A673 (cell line): Measurements from ENCODE around the gene ELOVL6. TPM values are rescaled to one million over a fixed set of nuclear protein-coding genes. Genes with fewer than 3 reads are reported as not detected.

Experiments
- BruUV-seq: library from RNA; stranded (reverse); fragments of 400-500 nt; replicated peaks from 2 replicates; lab custom pipeline; 2021; lab: Mats Ljungman, UMichigan
- CTCF ChIA-PET: fragments of 300-600 bp; sonication (Branson Sonifier 250); formaldehyde crosslinking; loops from one replicate; lab custom pipeline; 2022; ENCODE audit warnings: antibody characterized with exemption; lab: Charles Lee
- POLR2A ChIA-PET: fragments of 300-600 bp; sonication (Branson Sonifier 250); formaldehyde crosslinking; loops from one replicate; lab custom pipeline; 2022; ENCODE audit warnings: antibody characterized with exemption; ENCODE audit not compliant: low non-redundant PET; lab: Charles Lee
- DNase-seq: peaks from one replicate; pipeline ENCODE4 v3.0.0-alpha.2; 2015; ENCODE audit warnings: low spot score
- H3K27ac ChIP-seq: fragments of 200-600 bp; sonication (generic); 2 replicates; pipeline ENCODE4 v1.5.1; 2016; ENCODE audit warnings: mixed run types, low read depth, mild to moderate bottlenecking, mixed read lengths, antibody characterized with exemption, low read length; ENCODE audit not compliant: poor library complexity, severe bottlenecking
- H3K27me3 ChIP-seq: fragments of 200-600 bp; sonication (generic); replicated peaks from 2 replicates; pipeline ENCODE4 v1.6.1; 2017; ENCODE audit warnings: mixed run types, low read depth, mild to moderate bottlenecking, mixed read lengths, antibody characterized with exemption, low read length; ENCODE audit not compliant: insufficient read depth, poor library complexity
- H3K36me3 ChIP-seq: fragments of 200-600 bp; sonication (generic); 2 replicates; pipeline ENCODE4 v1.6.1; 2016; ENCODE audit warnings: mixed run types, mild to moderate bottlenecking, mixed read lengths, antibody characterized with exemption, low read length; ENCODE audit not compliant: insufficient read depth, poor library complexity, severe bottlenecking
- H3K4me1 ChIP-seq: fragments of 200-600 bp; sonication (generic); 2 replicates; pipeline ENCODE4 v1.6.1; 2017; ENCODE audit warnings: mixed run types, mild to moderate bottlenecking, mixed read lengths, antibody characterized with exemption, low read length; ENCODE audit not compliant: insufficient read depth, poor library complexity, severe bottlenecking
- H3K4me3 ChIP-seq: fragments of 200-600 bp; sonication (generic); 2 replicates; pipeline ENCODE4 v1.5.1; 2016; ENCODE audit warnings: low read depth, mixed run types, mild to moderate bottlenecking, mixed read lengths, low read length; ENCODE audit not compliant: poor library complexity, severe bottlenecking
- H3K9me3 ChIP-seq: fragments of 200-600 bp; sonication (generic); 2 replicates; pipeline ENCODE4 v1.6.1; 2016; ENCODE audit warnings: mixed run types, low read depth, mild to moderate bottlenecking, mixed read lengths, antibody characterized with exemption, low read length; ENCODE audit not compliant: poor library complexity, severe bottlenecking
- EZH2 ChIP-seq: fragments of 200-600 bp; sonication (generic); IDR thresholded peaks from 2 replicates; pipeline ENCODE4 v1.6.1; 2017; ENCODE audit warnings: borderline replicate concordance, low read depth, mild to moderate bottlenecking, mixed read lengths, antibody characterized with exemption, low read length; ENCODE audit not compliant: poor library complexity, severe bottlenecking
- intact Hi-C: fragments of 100-400 bp; cut with micrococcal nuclease; formaldehyde crosslinking; loops from one replicate; pipeline ENCODE4 v1.10.0; 2022; ENCODE audit not compliant: unreplicated experiment
- total RNA-seq: library from RNA; stranded (reverse); gene quantifications from 2 replicates; pipeline ENCODE4 v1.2.3, GENCODE V29; 2021
- TF ChIP-seq, protein P1 (sequence below): fragments of 300-800, 200-600 bp; sonication (generic); conservative IDR thresholded peaks from 2 replicates; pipeline ENCODE4 v1.5.1; 2017; ENCODE audit warnings: low read depth, mild to moderate bottlenecking, antibody characterized with exemption, low read length, moderate library complexity, mixed read lengths

Gene ELOVL6
- total RNA-seq, 1 experiment from 2014 or later, result 50.0 TPM

DNA sequence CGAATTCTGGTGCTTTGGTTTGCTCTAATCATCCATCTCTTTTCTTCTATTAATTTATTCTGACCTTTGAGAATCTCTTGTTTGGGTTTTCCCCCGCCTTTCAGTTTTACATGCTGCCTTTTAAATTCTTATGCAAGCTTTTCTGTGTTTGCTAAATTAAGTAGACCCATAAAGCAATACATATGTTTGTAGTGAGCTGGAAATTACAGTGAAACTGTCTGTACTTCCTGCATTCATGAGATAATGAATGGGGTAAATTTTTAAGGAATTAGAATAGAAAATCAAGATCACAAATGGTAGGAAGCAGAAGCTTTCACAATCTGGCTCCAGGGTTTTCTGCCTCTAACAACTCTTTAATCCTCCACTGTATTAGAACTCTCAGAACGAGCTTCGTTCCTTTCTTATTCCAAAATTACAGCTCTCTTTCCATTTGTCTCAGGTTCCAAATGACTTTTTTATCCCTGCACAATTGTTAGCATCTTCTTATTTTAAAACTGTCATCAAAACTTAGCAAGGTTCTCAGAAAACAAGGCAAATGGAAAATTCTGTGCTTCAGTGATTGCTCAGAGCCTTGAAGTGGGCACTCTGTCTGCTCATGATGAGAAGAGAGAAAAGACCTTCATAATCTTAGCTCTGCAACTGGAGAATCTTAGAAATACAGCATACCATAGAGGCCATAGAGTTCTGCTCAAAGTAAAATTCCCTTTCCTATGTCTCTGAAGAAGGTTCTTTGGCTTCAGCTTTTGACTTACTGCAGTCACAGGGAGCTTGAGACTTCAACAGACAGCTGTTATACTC, 177.6 kb downstream of the ELOVL6 start:
- POLR2A ChIA-PET, result no interaction called here
- Histone ChIP-seq H3K27me3 (no peaks in the 10 kb centered on the region), H3K27ac (peak overlapping the region; percentile 47), H3K36me3 (no peaks in the 10 kb centered on the region), H3K4me1 (peaks cover 9% of the 10 kb centered on the region), H3K9me3 (no peaks in the 10 kb centered on the region), H3K4me3 (peak overlapping the region; percentile 11)
- CTCF ChIA-PET, result no interaction called here
- DNase-seq, result no peak
- no TSS peak for BruUV-seq
- intact Hi-C loops, result no loop called here
- TF ChIP-seq, protein P1, sequence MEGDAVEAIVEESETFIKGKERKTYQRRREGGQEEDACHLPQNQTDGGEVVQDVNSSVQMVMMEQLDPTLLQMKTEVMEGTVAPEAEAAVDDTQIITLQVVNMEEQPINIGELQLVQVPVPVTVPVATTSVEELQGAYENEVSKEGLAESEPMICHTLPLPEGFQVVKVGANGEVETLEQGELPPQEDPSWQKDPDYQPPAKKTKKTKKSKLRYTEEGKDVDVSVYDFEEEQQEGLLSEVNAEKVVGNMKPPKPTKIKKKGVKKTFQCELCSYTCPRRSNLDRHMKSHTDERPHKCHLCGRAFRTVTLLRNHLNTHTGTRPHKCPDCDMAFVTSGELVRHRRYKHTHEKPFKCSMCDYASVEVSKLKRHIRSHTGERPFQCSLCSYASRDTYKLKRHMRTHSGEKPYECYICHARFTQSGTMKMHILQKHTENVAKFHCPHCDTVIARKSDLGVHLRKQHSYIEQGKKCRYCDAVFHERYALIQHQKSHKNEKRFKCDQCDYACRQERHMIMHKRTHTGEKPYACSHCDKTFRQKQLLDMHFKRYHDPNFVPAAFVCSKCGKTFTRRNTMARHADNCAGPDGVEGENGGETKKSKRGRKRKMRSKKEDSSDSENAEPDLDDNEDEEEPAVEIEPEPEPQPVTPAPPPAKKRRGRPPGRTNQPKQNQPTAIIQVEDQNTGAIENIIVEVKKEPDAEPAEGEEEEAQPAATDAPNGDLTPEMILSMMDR, result no peak
- no peak for TF ChIP-seq EZH2

DNA sequence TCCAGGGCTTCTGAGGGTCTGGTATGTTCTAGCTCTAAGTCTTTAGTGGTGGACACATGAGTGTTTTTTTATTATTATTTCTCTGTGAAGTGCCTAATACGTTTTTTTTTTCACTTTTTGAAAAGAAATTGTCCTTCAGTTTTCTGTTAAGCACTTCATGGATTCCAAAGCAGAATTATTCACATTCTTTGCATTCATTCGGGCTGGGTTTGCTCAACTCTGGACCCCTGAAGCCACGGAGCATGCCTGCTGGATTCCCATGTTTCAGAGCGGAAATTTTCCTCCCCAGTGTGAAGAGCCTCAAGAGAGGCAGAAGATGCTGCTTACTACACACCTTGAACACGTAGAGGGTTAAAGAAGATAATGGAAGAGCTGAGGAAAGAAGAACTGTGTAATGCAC, 178.3 kb downstream of the ELOVL6 start:
- intact Hi-C loops, result no loop called here
- ChIA-PET POLR2A (no interaction called here), CTCF (interaction anchor here (1.1 kb wide), 1 partner anchor 489 kb away, joined by 3 read pairs; no protein-coding TSS in a partner anchor)
- DNase-seq, result peak; percentile 34
- H3K27ac ChIP-seq, result peak overlapping the region; percentile 47
- H3K4me1 ChIP-seq, result peaks cover 9% of the 10 kb centered on the region
- no peaks in the 10 kb centered on the region for H3K27me3 ChIP-seq
- TF ChIP-seq, protein P1, result no peak
- no peak for TF ChIP-seq EZH2
- BruUV-seq, result no TSS peak
- peak overlapping the region; percentile 11 for H3K4me3 ChIP-seq
- no peaks in the 10 kb centered on the region for H3K9me3 ChIP-seq
- no peaks in the 10 kb centered on the region for H3K36me3 ChIP-seq

- TF ChIP-seq EZH2, result no peak
- TF ChIP-seq, protein P1, result no peak
- Histone ChIP-seq H3K4me1 (peaks cover 9% of the 10 kb centered on the region), H3K4me3 (no peak overlapping the region), H3K27me3 (no peaks in the 10 kb centered on the region), H3K9me3 (no peaks in the 10 kb centered on the region), H3K36me3 (no peaks in the 10 kb centered on the region), H3K27ac (no peak overlapping the region)
- POLR2A ChIA-PET, result no interaction called here
- CTCF ChIA-PET, result interaction anchor here (1.1 kb wide), 1 partner anchor 490 kb away, joined by 3 read pairs; no protein-coding TSS in a partner anchor
- intact Hi-C loops, result no loop called here
- BruUV-seq, result no TSS peak
- DNase-seq, result no peak
Measured at GRCh38 chr4:110019153-110019552, 179.3 kb downstream of the ELOVL6 start.
